Measurements from ENCODE around the gene ASIC2. TPM values are rescaled to one million over a fixed set of nuclear protein-coding genes. Genes with fewer than 3 reads are reported as not detected.

The ASIC2 gene
- under 1 TPM; 0.21 to 0.86 (median 0.46) TPM for polyA plus RNA-seq (ENCODE audit: insufficient read depth in 1 of 5, insufficient read length in 5 of 5, low replicate concordance in 1 of 5)
- long read RNA-seq, donor 1, partial matches to known transcripts: 0 of 1 reads
- long read RNA-seq, donor 1, other reads (novel, unspliced or antisense): 0 of 1 reads
- long read RNA-seq, donor 2: 0 reads
- long read RNA-seq, donor 3: 0 reads
- long read RNA-seq, donor 4: 0 reads
- long read RNA-seq, donor 5: 0 reads
- long read RNA-seq, donor 6: 0 reads
- long read RNA-seq, donor 7: 0 reads
- long read RNA-seq, donor 8: 0 reads

GRCh38 chr17:33292981-33293867 is at the start of gene ASIC2:
ASIC2 (minus strand) TSS chr17:33293295.
- DNase-seq: no peak

DNA sequence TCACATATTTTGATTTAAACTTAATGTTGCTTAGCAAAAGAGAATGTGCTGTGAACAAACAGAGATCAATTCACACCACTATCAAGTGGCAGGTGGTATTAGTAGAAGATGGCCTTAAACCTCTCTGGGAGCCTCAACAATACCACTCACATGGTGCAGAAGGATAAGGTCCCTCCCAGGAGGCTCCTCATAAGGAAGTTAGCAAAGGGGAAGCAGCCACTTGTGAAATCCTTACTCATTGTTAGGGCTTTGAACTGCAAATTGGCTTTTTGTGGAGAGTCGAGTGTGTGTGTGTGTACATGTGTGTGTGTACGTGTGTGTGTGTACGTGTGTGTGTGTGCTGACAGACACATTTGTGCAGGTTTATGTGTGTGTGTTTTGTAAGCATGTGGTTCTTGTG is 48.9 kb upstream of the ASIC2 start:
- no peak for DNase-seq

DNA sequence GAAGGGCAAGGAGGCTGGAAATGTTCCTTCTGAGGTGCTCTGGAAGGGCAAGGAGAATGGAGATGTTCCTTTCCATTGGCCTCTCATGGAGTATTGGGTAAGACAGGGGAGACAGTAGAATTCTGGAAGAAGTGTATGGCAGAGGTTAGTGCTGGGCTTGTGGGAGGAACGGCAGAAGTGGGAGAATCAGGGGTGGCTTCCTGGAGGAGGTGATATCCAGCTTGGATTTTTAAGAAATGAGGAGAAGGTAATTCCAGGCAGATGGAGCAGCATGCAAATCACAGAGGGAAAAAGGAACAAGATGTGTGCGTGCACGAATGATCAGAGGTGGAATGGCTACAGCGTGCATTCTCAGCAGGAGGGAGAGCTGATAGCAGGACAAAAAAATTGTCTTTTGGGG is 45.1 kb upstream of the ASIC2 start:
- DNase-seq: no peak

- DNase-seq: no peak
Measured at GRCh38 chr17:33335491-33336173, 42.5 kb upstream of the ASIC2 start.

DNA sequence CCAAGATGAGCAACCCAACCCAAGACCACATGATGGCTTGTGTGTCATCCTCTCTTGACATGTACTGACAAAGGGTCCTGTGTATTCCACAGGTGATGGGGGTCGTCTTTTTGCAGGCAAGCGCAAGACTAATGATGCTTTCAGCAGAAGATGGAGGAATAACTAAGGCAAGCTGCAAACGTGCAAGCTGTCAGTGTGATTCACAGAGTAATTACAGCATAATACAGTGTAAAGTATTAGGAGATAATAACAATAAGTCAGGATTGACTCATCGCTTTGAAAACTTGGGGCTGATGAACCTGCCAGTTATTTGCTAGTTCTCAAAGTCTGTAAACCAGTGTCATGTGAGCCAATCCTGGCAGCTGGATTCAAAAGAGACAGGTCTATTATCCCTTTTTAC is 41.6 kb upstream of the ASIC2 start:
- DNase-seq: no peak

DNA sequence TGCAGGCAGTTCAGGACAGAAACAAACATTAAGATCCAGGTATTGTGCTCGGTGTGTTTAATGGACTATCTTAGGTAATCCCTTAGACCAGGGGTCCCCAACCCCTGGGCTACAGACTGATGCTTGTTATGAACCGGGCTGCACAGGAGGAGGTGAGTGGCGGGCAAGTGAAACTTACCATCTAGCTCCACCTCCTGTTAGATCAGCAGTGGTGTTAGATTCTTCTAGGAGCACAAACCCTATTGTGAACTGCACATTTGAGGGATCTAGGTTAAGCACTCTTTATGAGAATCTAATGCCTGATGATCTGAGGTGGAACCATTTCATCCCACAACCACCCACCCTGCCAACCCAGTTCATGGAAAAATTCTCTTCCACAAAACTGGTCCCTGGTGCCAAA is 37.8 kb upstream of the ASIC2 start:
- no peak for DNase-seq

GRCh38 chr17:33328129-33328528 is 35.0 kb upstream of the ASIC2 start:
- no peak for DNase-seq

- DNase-seq: no peak
Measured at GRCh38 chr17:33324736-33325135, 31.6 kb upstream of the ASIC2 start.

- no peak for DNase-seq
Measured at GRCh38 chr17:33322063-33322462, 29.0 kb upstream of the ASIC2 start.

DNA sequence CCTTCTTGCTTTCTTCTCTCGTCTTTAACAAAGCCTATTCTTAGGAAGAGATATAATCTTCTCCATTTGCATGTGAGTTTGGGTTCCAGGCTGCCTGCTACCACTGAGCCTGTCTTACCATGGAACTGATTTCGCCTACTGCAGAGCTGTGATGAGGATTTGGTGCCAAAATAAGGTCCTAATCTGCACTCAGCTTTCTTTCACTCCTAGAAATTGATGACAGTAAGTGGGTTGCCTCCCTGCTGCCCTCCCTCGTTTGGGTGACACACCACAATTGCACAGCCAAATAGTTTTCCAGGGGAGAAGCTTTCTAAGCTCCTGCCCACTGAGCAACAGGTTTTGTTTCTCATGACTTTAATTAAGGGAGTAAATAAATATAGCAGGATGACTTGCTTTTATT is 25.1 kb upstream of the ASIC2 start:
- DNase-seq: no peak

GRCh38 chr17:33316746-33317145 is 23.7 kb upstream of the ASIC2 start:
- no peak for DNase-seq

- no peak for DNase-seq
Measured at GRCh38 chr17:33310296-33310695, 17.2 kb upstream of the ASIC2 start.

- no peak for DNase-seq
Measured at GRCh38 chr17:33303254-33303653, 10.2 kb upstream of the ASIC2 start.

GRCh38 chr17:33302394-33302793 is 9.3 kb upstream of the ASIC2 start:
- no peak for DNase-seq

DNA sequence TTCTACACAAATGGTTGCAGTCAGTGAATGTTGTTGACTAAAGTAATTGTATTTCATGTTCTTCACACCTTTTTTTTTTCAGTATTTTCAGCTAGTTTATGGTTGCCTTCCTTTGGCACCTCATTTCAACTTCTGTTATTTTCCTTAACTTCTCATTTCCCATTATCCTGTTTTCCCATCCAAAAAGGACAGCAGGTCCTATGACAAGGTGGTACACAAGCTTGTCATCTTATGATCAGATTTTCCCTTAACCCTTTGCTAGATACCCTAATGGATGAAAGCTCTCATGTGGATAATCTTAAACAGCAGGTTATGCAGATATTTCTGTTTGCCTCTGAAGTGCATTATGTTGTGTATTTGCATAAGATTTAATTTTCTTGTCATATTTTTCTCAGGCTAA is 7.1 kb upstream of the ASIC2 start:
- no peak for DNase-seq

DNA sequence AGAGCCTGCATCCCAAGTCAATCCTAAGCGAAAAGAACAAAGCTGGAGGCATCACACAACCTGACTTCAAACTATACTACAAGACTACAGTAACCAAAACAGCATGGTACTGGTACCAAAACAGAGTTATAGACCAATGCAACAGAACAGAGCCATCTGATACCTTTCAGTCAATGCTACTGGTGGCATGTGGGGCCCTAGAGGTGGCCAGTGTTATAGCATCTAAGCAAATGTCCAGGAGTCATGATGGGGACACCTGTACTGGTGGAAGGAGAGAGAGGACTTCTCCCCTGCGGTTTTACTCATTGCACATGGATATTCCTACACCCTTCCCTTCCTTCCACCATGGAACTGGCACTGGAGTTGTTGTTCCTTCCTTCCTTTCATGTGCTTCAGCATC is 6.0 kb upstream of the ASIC2 start:
- DNase-seq: no peak

GRCh38 chr17:33297643-33298042 is 4.5 kb upstream of the ASIC2 start:
- DNase-seq: no peak

- no peak for DNase-seq
Measured at GRCh38 chr17:33294994-33295393, 1.9 kb upstream of the ASIC2 start.

GRCh38 chr17:33292201-33292980 is 704 bp downstream of the ASIC2 start:
- DNase-seq: no peak

- no peak for DNase-seq
Measured at GRCh38 chr17:33291248-33292200, 1.6 kb downstream of the ASIC2 start.

GRCh38 chr17:33290253-33290652 is 2.8 kb downstream of the ASIC2 start:
- no peak for DNase-seq
